Smooth muscle cell (in vitro differentiated cells): ENCODE results near the gene CCDC85C. TPM values are rescaled to one million over a fixed set of nuclear protein-coding genes. Genes with fewer than 3 reads are reported as not detected.

Experiments
- DNase-seq: peaks from one replicate; lab custom pipeline; 2025; ENCODE audit not compliant: unreplicated experiment; lab: John Stamatoyannopoulos, UW
- H2AFZ ChIP-seq: fragments of 200-600 bp; sonication (generic); 2 replicates; pipeline ENCODE4 v1.6.0; 2016; ENCODE audit warnings: antibody characterized with exemption, low read depth, mild to moderate bottlenecking
- H3F3A ChIP-seq: fragments of 200-600 bp; sonication (generic); 2 replicates; pipeline ENCODE4 v1.6.0; 2017; ENCODE audit warnings: antibody characterized with exemption, low read depth
- H3K27ac ChIP-seq: fragments of 200-600 bp; sonication (generic); 2 replicates; pipeline ENCODE4 v1.5.1; 2016; ENCODE audit warnings: low read depth, mild to moderate bottlenecking
- H3K27me3 ChIP-seq: fragments of 200-600 bp; sonication (generic); 2 replicates; pipeline ENCODE4 v1.6.1; 2016; ENCODE audit warnings: low read depth, mild to moderate bottlenecking
- H3K36me3 ChIP-seq: fragments of 200-600 bp; sonication (generic); 2 replicates; pipeline ENCODE4 v1.5.1; 2016; ENCODE audit warnings: low read depth
- H3K4me1 ChIP-seq: fragments of 200-600 bp; sonication (generic); 2 replicates; pipeline ENCODE4 v1.5.1; 2016; ENCODE audit warnings: low read depth
- H3K4me2 ChIP-seq: fragments of 200-600 bp; sonication (generic); 2 replicates; pipeline ENCODE4 v1.6.0; 2016; ENCODE audit warnings: mild to moderate bottlenecking
- H3K4me3 ChIP-seq: fragments of 200-600 bp; sonication (generic); 2 replicates; pipeline ENCODE4 v1.5.1; 2016; ENCODE audit warnings: mild to moderate bottlenecking
- H3K79me2 ChIP-seq: fragments of 200-600 bp; sonication (generic); 2 replicates; pipeline ENCODE4 v1.6.0; 2016; ENCODE audit warnings: low read depth, mild to moderate bottlenecking
- H3K9ac ChIP-seq: fragments of 200-600 bp; sonication (generic); 2 replicates; pipeline ENCODE4 v1.6.0; 2016; ENCODE audit warnings: low read depth
- H3K9me3 ChIP-seq: fragments of 200-600 bp; sonication (generic); replicated peaks from 2 replicates; pipeline ENCODE4 v1.5.1; 2016; ENCODE audit warnings: low read depth
- H4K20me1 ChIP-seq: fragments of 200-600 bp; sonication (generic); 2 replicates; pipeline ENCODE4 v1.6.0; 2016; ENCODE audit warnings: low read depth
- WGBS: methylation state at CpG from one replicate; pipeline ENCODE4 v1.1.7; 2016; ENCODE audit warnings: low lambda C conversion rate; 5-methylcytosine and 5-hydroxymethylcytosine counted together
- polyA plus RNA-seq: library from polyadenylated mRNA; unstranded; fragments of >200 nt; fragmentation: Nextera tagmentation; extraction: Ambion mirVana; gene quantifications from 2 replicates; pipeline ENCODE4 v1.2.1, GENCODE V29; 2016
- total RNA-seq: library from RNA; depleted of rRNA; stranded (reverse); fragments of >200 nt; gene quantifications from 2 replicates; pipeline ENCODE4 v1.2.3, GENCODE V29; 2014
- TF ChIP-seq, protein P1 (sequence below): fragments of 200-600 bp; sonication (generic); IDR thresholded peaks from 2 replicates; pipeline ENCODE4 v1.5.1; 2017; ENCODE audit warnings: borderline replicate concordance, mild to moderate bottlenecking, antibody characterized with exemption; ENCODE audit not compliant: insufficient read depth, poor library complexity, severe bottlenecking

The CCDC85C gene
- total and polyA plus RNA-seq, 2 experiments from 2014 or later: 4.0 to 6.5 TPM

DNA sequence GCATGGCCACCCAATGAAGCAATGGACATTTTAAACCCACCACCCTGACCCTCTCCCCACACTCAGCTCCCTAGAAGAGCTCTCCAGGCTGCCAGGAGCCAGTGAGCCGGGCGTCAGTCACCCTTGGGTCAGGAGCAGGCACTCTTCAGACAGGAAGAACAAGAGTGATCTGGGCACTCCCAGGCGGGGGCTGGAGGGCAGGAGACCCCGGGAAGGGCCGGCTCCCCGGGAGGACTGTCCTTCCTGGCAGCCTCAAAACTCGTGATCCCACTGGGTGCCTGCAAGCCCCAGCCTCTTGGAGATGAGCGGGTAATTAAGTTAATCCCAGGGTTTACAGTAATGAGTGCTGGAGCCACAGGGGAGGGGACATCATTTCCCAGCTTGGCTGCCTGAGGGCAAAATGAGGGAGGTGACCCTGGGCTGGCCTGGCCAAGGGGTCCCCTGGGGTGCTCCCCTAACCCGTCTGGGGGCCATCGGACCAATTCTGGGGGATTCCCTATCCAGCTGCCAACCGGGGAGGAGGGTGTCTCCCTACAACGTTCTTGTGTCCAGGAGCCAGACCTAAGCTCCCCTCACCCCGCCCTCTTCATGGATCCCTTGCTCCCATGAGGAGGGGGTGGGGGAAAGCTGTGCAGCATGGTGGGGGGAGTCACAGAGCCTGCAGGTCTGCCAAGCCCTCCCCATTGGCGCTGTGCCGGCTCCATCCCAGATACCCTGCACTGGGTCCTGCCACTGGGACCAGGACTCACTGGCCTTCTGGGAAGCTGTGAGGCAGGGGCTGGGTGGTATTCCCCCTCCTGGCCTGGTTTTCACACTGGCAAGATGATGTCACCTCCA, 63.6 kb downstream of the CCDC85C start:
- H3K79me2 ChIP-seq: peaks cover 4% of the 10 kb centered on the region
- no peaks in the 10 kb centered on the region for H3K27me3 ChIP-seq
- peaks cover 29% of the 10 kb centered on the region for H4K20me1 ChIP-seq
- H3K9ac ChIP-seq: no peak overlapping the region
- no peak overlapping the region for H2AFZ ChIP-seq
- H3K36me3 ChIP-seq: no peaks in the 10 kb centered on the region
- H3K4me3 ChIP-seq: no peak overlapping the region
- peak overlapping the region; percentile 59 for H3K4me2 ChIP-seq
- no peak overlapping the region for H3K27ac ChIP-seq
- peaks cover 50% of the 10 kb centered on the region for H3K4me1 ChIP-seq
- no peaks in the 10 kb centered on the region for H3K9me3 ChIP-seq
- no peak for DNase-seq
- 42% methylated on average over 15 of the region's 15 CpGs for WGBS
- TF ChIP-seq, protein P1, sequence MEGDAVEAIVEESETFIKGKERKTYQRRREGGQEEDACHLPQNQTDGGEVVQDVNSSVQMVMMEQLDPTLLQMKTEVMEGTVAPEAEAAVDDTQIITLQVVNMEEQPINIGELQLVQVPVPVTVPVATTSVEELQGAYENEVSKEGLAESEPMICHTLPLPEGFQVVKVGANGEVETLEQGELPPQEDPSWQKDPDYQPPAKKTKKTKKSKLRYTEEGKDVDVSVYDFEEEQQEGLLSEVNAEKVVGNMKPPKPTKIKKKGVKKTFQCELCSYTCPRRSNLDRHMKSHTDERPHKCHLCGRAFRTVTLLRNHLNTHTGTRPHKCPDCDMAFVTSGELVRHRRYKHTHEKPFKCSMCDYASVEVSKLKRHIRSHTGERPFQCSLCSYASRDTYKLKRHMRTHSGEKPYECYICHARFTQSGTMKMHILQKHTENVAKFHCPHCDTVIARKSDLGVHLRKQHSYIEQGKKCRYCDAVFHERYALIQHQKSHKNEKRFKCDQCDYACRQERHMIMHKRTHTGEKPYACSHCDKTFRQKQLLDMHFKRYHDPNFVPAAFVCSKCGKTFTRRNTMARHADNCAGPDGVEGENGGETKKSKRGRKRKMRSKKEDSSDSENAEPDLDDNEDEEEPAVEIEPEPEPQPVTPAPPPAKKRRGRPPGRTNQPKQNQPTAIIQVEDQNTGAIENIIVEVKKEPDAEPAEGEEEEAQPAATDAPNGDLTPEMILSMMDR: no peak
- H3F3A ChIP-seq: no peaks in the 10 kb centered on the region

DNA sequence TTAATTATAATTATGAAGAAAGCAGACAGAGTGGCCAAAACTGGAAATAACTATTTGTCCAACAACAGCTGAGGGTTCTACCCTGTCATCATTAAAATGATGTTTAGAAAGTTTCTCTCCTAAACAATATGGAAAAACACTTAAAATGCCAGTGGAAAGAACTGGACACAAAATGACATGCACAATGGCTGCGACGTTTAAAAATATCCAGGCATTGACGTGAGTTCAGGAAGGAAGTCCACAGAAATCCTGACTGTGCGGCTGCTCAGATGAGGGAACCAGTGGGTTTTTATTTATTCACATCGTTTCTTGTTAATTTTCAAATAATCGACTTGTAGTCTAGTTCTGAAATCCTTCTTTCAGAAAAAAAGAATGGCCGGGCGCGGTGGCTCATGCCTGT, 64.5 kb downstream of the CCDC85C start:
- no peaks in the 10 kb centered on the region for H3K27me3 ChIP-seq
- H3K9me3 ChIP-seq: no peaks in the 10 kb centered on the region
- no peak overlapping the region for H3K9ac ChIP-seq
- peaks cover 29% of the 10 kb centered on the region for H4K20me1 ChIP-seq
- DNase-seq: no peak
- peaks cover 55% of the 10 kb centered on the region for H3K4me1 ChIP-seq
- peaks cover 4% of the 10 kb centered on the region for H3K79me2 ChIP-seq
- H3K4me2 ChIP-seq: no peak overlapping the region
- H3K4me3 ChIP-seq: no peak overlapping the region
- H3K27ac ChIP-seq: no peak overlapping the region
- H3F3A ChIP-seq: no peaks in the 10 kb centered on the region
- TF ChIP-seq, protein P1: no peak
- no peaks in the 10 kb centered on the region for H3K36me3 ChIP-seq
- 84% methylated on average over 9 of the region's 9 CpGs for WGBS
- H2AFZ ChIP-seq: no peak overlapping the region

DNA sequence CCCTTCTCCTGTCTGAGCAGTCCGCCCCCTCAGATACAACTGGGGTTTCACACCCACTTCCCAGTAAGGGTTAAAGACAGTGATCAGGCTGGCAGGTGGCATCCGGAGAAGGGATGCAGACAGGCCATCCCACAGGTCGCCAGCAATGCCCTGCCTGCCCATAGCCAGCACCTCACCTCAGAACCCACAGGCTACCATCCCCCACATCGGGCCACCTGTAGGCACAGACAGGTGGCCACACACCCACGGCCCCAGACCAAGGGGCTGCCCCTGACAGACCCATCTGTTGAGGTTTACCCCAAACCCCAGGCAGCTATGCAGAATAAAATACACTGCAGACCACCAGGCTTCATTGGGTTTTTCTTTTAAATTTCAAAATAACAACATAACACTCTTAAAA, 65.3 kb downstream of the CCDC85C start:
- TF ChIP-seq, protein P1: no peak
- Histone ChIP-seq H3K27ac (no peak overlapping the region), H2AFZ (no peak overlapping the region), H3K79me2 (peaks cover 4% of the 10 kb centered on the region), H3K9ac (no peak overlapping the region), H3K4me3 (no peak overlapping the region), H3F3A (no peaks in the 10 kb centered on the region), H3K4me2 (no peak overlapping the region), H3K9me3 (no peaks in the 10 kb centered on the region), H3K4me1 (peaks cover 59% of the 10 kb centered on the region), H3K36me3 (no peaks in the 10 kb centered on the region), H3K27me3 (no peaks in the 10 kb centered on the region), H4K20me1 (peaks cover 29% of the 10 kb centered on the region)
- no peak for DNase-seq
- WGBS: 82% methylated on average over 5 of the region's 5 CpGs

DNA sequence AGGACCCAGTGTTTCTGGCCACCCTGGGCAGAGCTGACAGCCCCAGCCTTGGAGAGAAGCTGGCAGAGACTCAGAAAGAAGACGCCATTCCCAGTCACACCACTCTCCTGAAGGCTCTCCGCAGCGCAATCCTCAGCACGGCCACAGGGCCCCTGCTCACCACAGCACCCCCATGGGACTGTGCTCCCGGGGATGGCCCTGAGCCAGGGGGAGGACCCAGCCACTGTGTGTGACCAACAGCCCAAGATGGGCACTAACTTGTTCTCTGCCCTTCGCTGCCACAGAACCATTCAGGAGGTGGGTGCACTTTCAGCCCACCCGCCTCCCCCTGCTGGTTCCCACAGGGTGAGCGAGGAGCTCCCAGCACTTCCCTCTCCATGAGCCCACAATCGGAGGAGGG, 65.7 kb downstream of the CCDC85C start:
- no peak overlapping the region for H3K4me3 ChIP-seq
- no peaks in the 10 kb centered on the region for H3K27me3 ChIP-seq
- H2AFZ ChIP-seq: no peak overlapping the region
- H3K36me3 ChIP-seq: no peaks in the 10 kb centered on the region
- TF ChIP-seq, protein P1: no peak
- H3K4me1 ChIP-seq: peaks cover 59% of the 10 kb centered on the region
- no peak overlapping the region for H3K27ac ChIP-seq
- DNase-seq: no peak
- WGBS: 49% methylated on average over 9 of the region's 9 CpGs
- no peak overlapping the region for H3K9ac ChIP-seq
- H3K4me2 ChIP-seq: peak overlapping the region; percentile 70
- no peaks in the 10 kb centered on the region for H3F3A ChIP-seq
- peaks cover 24% of the 10 kb centered on the region for H4K20me1 ChIP-seq
- H3K9me3 ChIP-seq: no peaks in the 10 kb centered on the region
- H3K79me2 ChIP-seq: peaks cover 4% of the 10 kb centered on the region
